Midbrain (tissue), 1 donor: ENCODE data around the gene EIF4EBP3.
"Not testable (repeated sequence)": the region's sequence is repeated elsewhere in the genome, so short reads cannot be mapped to it uniquely, and the experiment has no call there.

Source experiments
- DNase-seq: peaks from one replicate; lab custom pipeline; 2025; lab: John Stamatoyannopoulos, UW

EIF4EBP3 gene

GRCh38 chr5:140579188-140579747 lies 31.8 kb downstream of the EIF4EBP3 start:
- not testable (repeated sequence) for DNase-seq

GRCh38 chr5:140587495-140587894 lies 40.0 kb downstream of the EIF4EBP3 start:
- no peak for DNase-seq

GRCh38 chr5:140588311-140589070 lies 41.0 kb downstream of the EIF4EBP3 start:
- no peak for DNase-seq

GRCh38 chr5:140590861-140591260 lies 43.4 kb downstream of the EIF4EBP3 start:
- DNase-seq: no peak

- DNase-seq: no peak
These were observed 44.4 kb downstream of the EIF4EBP3 start for GRCh38 chr5:140591747-140592372.

DNA sequence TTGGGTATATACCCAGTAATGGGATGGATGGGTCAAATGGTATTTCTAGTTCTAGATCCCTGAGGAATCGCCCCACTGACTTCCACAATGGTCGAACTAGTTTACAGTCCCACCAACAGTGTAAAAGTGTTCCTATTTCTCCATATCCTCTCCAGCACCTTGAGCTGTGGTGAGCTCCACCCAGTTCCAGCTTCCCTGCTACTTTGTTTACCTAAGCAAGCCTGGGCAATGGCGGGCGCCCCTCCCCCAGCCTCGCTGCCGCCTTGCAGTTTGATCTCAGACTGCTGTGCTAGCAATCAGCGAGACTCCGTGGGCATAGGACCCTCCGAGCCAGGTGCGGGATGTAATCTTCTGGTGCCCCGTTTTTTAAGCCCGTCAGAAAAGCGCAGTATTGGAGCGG lies 45.6 kb downstream of the EIF4EBP3 start:
- DNase-seq: not testable (repeated sequence)

- DNase-seq: no peak
These were observed 46.7 kb downstream of the EIF4EBP3 start for GRCh38 chr5:140594169-140594568.

- peak; percentile 61 for DNase-seq
These were observed 48.3 kb downstream of the EIF4EBP3 start for GRCh38 chr5:140595538-140596300.

DNA sequence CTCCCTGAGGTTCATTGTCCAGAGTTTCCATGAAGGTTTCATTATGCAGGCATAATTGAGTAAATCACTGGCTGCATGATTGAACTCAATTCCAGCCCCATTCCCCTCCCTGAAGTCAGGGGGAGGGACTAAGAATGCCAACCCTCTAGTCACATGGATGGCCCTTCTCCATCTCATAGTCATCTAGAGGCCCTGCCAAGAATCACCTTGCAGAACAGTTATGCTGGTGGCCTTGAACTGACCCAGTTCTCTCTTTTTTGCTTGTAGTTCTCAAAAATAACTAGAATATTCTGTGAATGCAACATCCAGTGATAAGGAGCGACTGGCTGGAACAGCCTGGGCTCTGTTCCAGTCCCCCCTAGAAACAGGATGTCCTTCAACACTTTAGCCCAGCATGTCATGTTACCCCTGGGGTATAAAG lies 48.9 kb downstream of the EIF4EBP3 start:
- no peak for DNase-seq

DNA sequence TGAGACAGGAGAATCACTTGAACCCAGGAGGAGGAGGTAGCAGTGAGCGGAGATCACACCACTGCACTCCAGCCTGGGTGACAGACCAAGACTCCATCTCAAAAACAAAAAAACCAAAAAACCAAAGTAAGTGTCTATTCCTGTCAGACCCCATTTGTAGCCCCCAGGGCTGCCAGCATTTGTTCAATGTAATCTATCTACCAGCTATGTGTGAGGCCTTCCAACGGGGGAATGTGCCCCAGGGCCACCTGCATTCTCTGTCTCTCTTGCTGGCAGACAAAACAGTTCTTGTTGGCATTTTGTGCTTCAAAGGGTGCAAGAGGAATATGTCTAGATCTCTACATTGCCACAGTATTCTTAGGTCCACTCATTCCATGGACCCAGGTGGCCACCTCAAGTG lies 51.4 kb downstream of the EIF4EBP3 start:
- DNase-seq: no peak
